PC-9 (cell line): ENCODE data around the gene IL1A. TPM values are rescaled to one million over a fixed set of nuclear protein-coding genes. Genes with fewer than 3 reads are reported as not detected.

Experiments used
- BruUV-seq: library from RNA; stranded (reverse); fragments of 400-500 nt; replicated peaks from 2 replicates; lab custom pipeline; 2021; lab: Mats Ljungman, UMichigan
- CTCF ChIA-PET: fragments of 300-600 bp; sonication (Branson Sonifier 250); formaldehyde crosslinking; loops from one replicate; lab custom pipeline; 2022; ENCODE audit warnings: antibody characterized with exemption; lab: Charles Lee
- POLR2A ChIA-PET: fragments of 300-600 bp; sonication (Branson Sonifier 250); formaldehyde crosslinking; loops from one replicate; lab custom pipeline; 2022; ENCODE audit warnings: antibody characterized with exemption; ENCODE audit not compliant: unreplicated experiment; lab: Charles Lee
- DNase-seq, 2 experiments: peaks; one replicate each; pipeline versions ENCODE4 v3.0.0 to v3.0.0-alpha.2; 2015 to 2022; ENCODE audit warnings: mixed read lengths in 1 of 2
- H2AFZ ChIP-seq: fragments of 200-600 bp; sonication (generic); 2 replicates; pipeline ENCODE4 v1.8.1; 2017; ENCODE audit warnings: antibody characterized with exemption
- H3F3A ChIP-seq: fragments of 200-600 bp; sonication (generic); 2 replicates; pipeline ENCODE4 v1.8.1; 2017; ENCODE audit warnings: antibody characterized with exemption, mild to moderate bottlenecking, low read depth; ENCODE audit not compliant: insufficient read depth
- H3K27ac ChIP-seq: fragments of 200-600 bp; sonication (generic); 2 replicates; pipeline ENCODE4 v1.6.1; 2016; ENCODE audit warnings: mixed run types
- H3K27me3 ChIP-seq: fragments of 200-600 bp; sonication (generic); 2 replicates; pipeline ENCODE4 v1.6.1; 2016; ENCODE audit warnings: low read depth, mixed run types; ENCODE audit not compliant: insufficient read depth
- H3K36me3 ChIP-seq: fragments of 200-600 bp; sonication (generic); 2 replicates; pipeline ENCODE4 v1.6.1; 2016; ENCODE audit warnings: low read depth, mixed run types
- H3K4me1 ChIP-seq: fragments of 200-600 bp; sonication (generic); replicated peaks from 2 replicates; pipeline ENCODE4 v1.6.1; 2016; ENCODE audit warnings: mixed run types; ENCODE audit not compliant: insufficient read depth
- H3K4me2 ChIP-seq: fragments of 200-600 bp; sonication (generic); 2 replicates; pipeline ENCODE4 v1.6.1; 2017; ENCODE audit warnings: mixed run types
- H3K4me3 ChIP-seq: fragments of 200-600 bp; sonication (generic); 2 replicates; pipeline ENCODE4 v1.6.1; 2016; ENCODE audit warnings: mixed run types
- H3K79me2 ChIP-seq: fragments of 200-600 bp; sonication (generic); 2 replicates; pipeline ENCODE4 v1.6.1; 2017; ENCODE audit warnings: low read depth, mixed run types
- H3K9me2 ChIP-seq: fragments of 200-600 bp; sonication (generic); 2 replicates; pipeline ENCODE4 v1.8.1; 2017; ENCODE audit warnings: mild to moderate bottlenecking; ENCODE audit not compliant: insufficient read depth
- H3K9me3 ChIP-seq: fragments of 200-600 bp; sonication (generic); 2 replicates; pipeline ENCODE4 v1.8.1; 2016; ENCODE audit warnings: low read depth; ENCODE audit not compliant: insufficient read depth
- H4K20me1 ChIP-seq: fragments of 200-600 bp; sonication (generic); 2 replicates; pipeline ENCODE4 v1.8.1; 2017; ENCODE audit not compliant: insufficient read depth
- CTCF ChIP-seq: fragments of 200-600 bp; sonication (generic); conservative IDR thresholded peaks from 2 replicates; pipeline ENCODE4 v1.6.1; 2017; ENCODE audit warnings: mixed run types, antibody characterized with exemption, mild to moderate bottlenecking, moderate library complexity
- EZH2 ChIP-seq: fragments of 200-600 bp; sonication (generic); IDR thresholded peaks from 2 replicates; pipeline ENCODE4 v1.8.0; 2017; ENCODE audit warnings: antibody characterized with exemption, low read depth
- intact Hi-C: fragments of 100-400 bp; cut with micrococcal nuclease; formaldehyde crosslinking; loops from one replicate; pipeline ENCODE4 v1.10.0; 2022; ENCODE audit not compliant: unreplicated experiment
- total RNA-seq: library from RNA; stranded (reverse); gene quantifications from 2 replicates; pipeline ENCODE4 v1.2.3, GENCODE V29; 2021

Gene IL1A
- total RNA-seq, 1 experiment from 2014 or later, result 0.55 TPM

GRCh38 chr2:112723995-112724394 is 60.3 kb downstream of the IL1A start:
- intact Hi-C loops, result loop anchor here (10.0 kb wide), 2 partner anchors 449 to 669 kb away; partner anchors contain the start of genes TMEM87B and ZC3H6
- CTCF ChIA-PET, result interaction anchor here (1.4 to 3.9 kb wide), 2 partner anchors 31 to 98 kb away, joined by 6 to 39 read pairs; no protein-coding TSS in a partner anchor

More at GRCh38 chr2:112723995-112724394, 60.3 kb downstream of the IL1A start:
- Histone ChIP-seq H3K27ac (no peak overlapping the region), H3K9me3 (no peaks in the 10 kb centered on the region), H3K9me2 (no peaks in the 10 kb centered on the region), H2AFZ (no peak overlapping the region), H3K4me3 (no peak overlapping the region), H3K4me1 (peaks cover 26% of the 10 kb centered on the region), H3K36me3 (no peaks in the 10 kb centered on the region), H3F3A (peaks cover 16% of the 10 kb centered on the region; the same call in 1 of the 2 replicates), H3K4me2 (no peak overlapping the region), H4K20me1 (no peaks in the 10 kb centered on the region), H3K27me3 (no peaks in the 10 kb centered on the region), H3K79me2 (no peaks in the 10 kb centered on the region)
- POLR2A ChIA-PET, result no interaction called here
- no peak for TF ChIP-seq EZH2
- no peak for TF ChIP-seq CTCF
- DNase-seq, result no peak
- BruUV-seq, result no TSS peak

Other genes with a start within 250 kb of the IL1A start
- gene POLR1B, start 242.0 kb downstream of the IL1A start, total RNA-seq, result 27.7 and 30.0 TPM in 2 replicates
- 38.4 and 64.3 TPM in 2 replicates for gene CHCHD5, start 199.9 kb downstream of the IL1A start, total RNA-seq
- 99.9 and 106 TPM in 2 replicates for gene SLC20A1, start 138.6 kb downstream of the IL1A start, total RNA-seq
- gene NT5DC4, start 63.5 kb downstream of the IL1A start, total RNA-seq, result 6.1 and 6.5 TPM in 2 replicates
- gene CKAP2L, start 19.9 kb downstream of the IL1A start, total RNA-seq, result 17.7 and 28.7 TPM in 2 replicates
- gene IL1B, start 52.3 kb upstream of the IL1A start, total RNA-seq, result 1.4 TPM in 2 replicates
- 1.0 and 1.7 TPM in 2 replicates for gene IL37, start 126.7 kb upstream of the IL1A start, total RNA-seq
- not detected in 2 replicates for gene IL36G, start 193.5 kb upstream of the IL1A start, total RNA-seq
- not detected in 2 replicates for gene IL36A, start 221.0 kb upstream of the IL1A start, total RNA-seq